SJCRH30 (cell line): ENCODE results near the gene OR12D3. TPM values are rescaled to one million over a fixed set of nuclear protein-coding genes. Genes with fewer than 3 reads are reported as not detected.

Experiments used
- DNase-seq, 2 experiments: peaks; one replicate each; pipeline ENCODE4 v3.0.0-alpha.2; 2015 to 2020
- H3K27ac ChIP-seq: fragments of 250-450 bp; sonication (Bioruptor Pico); 2 replicates; pipeline ENCODE4 v1.5.1; 2020; ENCODE audit warnings: mild to moderate bottlenecking, moderate library complexity
- H3K27me3 ChIP-seq: fragments of 250-450 bp; sonication (Bioruptor Pico); 2 replicates; pipeline ENCODE4 v1.5.1; 2020; ENCODE audit warnings: mild to moderate bottlenecking, moderate library complexity
- H3K36me3 ChIP-seq: fragments of 250-450 bp; sonication (Bioruptor Pico); 2 replicates; pipeline ENCODE4 v1.5.1; 2020; ENCODE audit warnings: mild to moderate bottlenecking, moderate library complexity
- H3K4me1 ChIP-seq: fragments of 250-450 bp; sonication (Bioruptor Pico); 2 replicates; pipeline ENCODE4 v1.5.1; 2020; ENCODE audit warnings: mild to moderate bottlenecking, moderate library complexity
- H3K4me3 ChIP-seq: fragments of 250-450 bp; sonication (Bioruptor Pico); 2 replicates; pipeline ENCODE4 v1.5.1; 2020; ENCODE audit warnings: mild to moderate bottlenecking, moderate library complexity
- H3K9me3 ChIP-seq: fragments of 250-450 bp; sonication (Bioruptor Pico); replicated peaks from 2 replicates; pipeline ENCODE4 v1.5.1; 2020; ENCODE audit warnings: mild to moderate bottlenecking, moderate library complexity
- total RNA-seq: library from RNA; depleted of rRNA; stranded (reverse); fragments of >200 nt; shearing (Covaris generic); gene quantifications from 2 replicates; pipeline ENCODE4 v1.2.3, GENCODE V29; 2014; rRNA removed

The OR12D3 gene
- total RNA-seq, 1 experiment from 2014 or later: not detected

DNA sequence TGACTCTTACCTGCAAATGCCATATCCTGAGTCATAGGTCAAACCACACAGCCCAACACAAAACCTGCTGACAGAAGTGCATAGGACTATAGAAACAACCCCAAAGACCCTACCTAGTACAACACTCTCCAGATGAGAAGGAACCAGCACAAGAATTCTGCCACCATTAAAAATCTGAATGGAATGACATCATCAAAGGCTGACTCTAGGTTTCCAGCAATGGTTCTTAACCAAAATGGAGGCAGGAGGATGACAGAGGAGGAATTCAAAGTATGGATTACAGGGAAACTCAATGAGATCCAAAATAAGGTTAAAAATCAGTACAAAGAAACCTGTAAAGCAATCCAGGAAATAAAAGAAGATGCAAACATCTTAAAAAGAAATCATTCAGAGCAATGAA, 42.4 kb downstream of the OR12D3 start:
- Histone ChIP-seq H3K27ac (no peak overlapping the region), H3K36me3 (no peaks in the 10 kb centered on the region), H3K27me3 (no peaks in the 10 kb centered on the region), H3K4me1 (no peaks in the 10 kb centered on the region), H3K4me3 (no peak overlapping the region), H3K9me3 (no peaks in the 10 kb centered on the region)
- no peak for DNase-seq

DNA sequence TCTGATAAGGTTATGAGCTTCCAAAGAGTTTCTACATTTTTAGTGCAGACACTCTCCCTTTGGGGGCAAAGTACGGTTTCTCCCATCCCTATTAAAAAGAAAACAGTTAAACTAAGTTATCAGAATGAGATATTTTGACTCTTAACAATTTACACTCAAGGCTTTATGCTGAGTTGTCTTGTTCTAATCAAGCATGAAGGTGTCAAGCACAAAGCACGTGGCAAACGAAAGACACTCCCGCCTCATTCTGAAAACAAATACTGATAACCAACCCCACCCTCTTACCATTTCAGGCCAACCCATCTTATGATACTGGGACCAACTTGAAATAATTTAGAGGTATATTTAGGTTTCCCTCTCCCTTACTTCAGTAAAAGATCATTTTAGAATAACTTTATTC, 49.3 kb downstream of the OR12D3 start:
- H3K9me3 ChIP-seq: no peaks in the 10 kb centered on the region
- no peak for DNase-seq

More for the DNA sequence above, 49.3 kb downstream of the OR12D3 start:
- Histone ChIP-seq H3K27ac (no peak overlapping the region), H3K4me1 (no peaks in the 10 kb centered on the region), H3K4me3 (no peak overlapping the region), H3K36me3 (no peaks in the 10 kb centered on the region), H3K27me3 (no peaks in the 10 kb centered on the region)

Other genes starting within 250 kb of the OR12D3 start
- gene OR2J2, start 204.4 kb downstream of the OR12D3 start, total RNA-seq: not detected in 2 replicates
- not detected in 2 replicates for gene OR14J1, start 73.6 kb downstream of the OR12D3 start, total RNA-seq
- gene OR5V1, start 6.4 kb downstream of the OR12D3 start, total RNA-seq: not detected in 2 replicates
- gene OR12D2, start 20.3 kb upstream of the OR12D3 start, total RNA-seq: not detected in 2 replicates
- gene OR12D1, start 39.6 kb upstream of the OR12D3 start, total RNA-seq: not detected in 2 replicates
- gene OR10C1, start 64.0 kb upstream of the OR12D3 start, total RNA-seq: not detected in 2 replicates
- not detected in 2 replicates for gene OR11A1, start 81.8 kb upstream of the OR12D3 start, total RNA-seq
- not detected in 2 replicates for gene OR2H1, start 81.9 kb upstream of the OR12D3 start, total RNA-seq
- not detected in 2 replicates for gene MAS1L, start 112.7 kb upstream of the OR12D3 start, total RNA-seq
- not detected in 2 replicates for gene UBD, start 184.4 kb upstream of the OR12D3 start, total RNA-seq
- gene OR2H2, start 209.8 kb upstream of the OR12D3 start, total RNA-seq: not detected in 2 replicates